Colonic mucosa (tissue), 4 donors: Measurements from ENCODE around the gene KRT79. TPM values are rescaled to one million over a fixed set of nuclear protein-coding genes. Genes with fewer than 3 reads are reported as not detected.
"Not testable (repeated sequence)": the region's sequence is repeated elsewhere in the genome, so short reads cannot be mapped to it uniquely, and the experiment has no call there.

Source experiments
- DNase-seq: peaks from one replicate; pipeline ENCODE4 v3.0.0-alpha.2; 2020
- H3K27ac ChIP-seq: fragments of 200-600 bp; one replicate; pipeline ENCODE4 v1.8.0; 2021
- H3K27me3 ChIP-seq: fragments of 200-600 bp; one replicate; pipeline ENCODE4 v1.8.0; 2021
- H3K36me3 ChIP-seq: fragments of 200-600 bp; one replicate; pipeline ENCODE4 v1.8.0; 2021
- H3K4me1 ChIP-seq: fragments of 200-600 bp; one replicate; pipeline ENCODE4 v1.8.0; 2021; ENCODE audit warnings: mild to moderate bottlenecking
- H3K4me3 ChIP-seq: fragments of 200-600 bp; one replicate; pipeline ENCODE4 v1.8.0; 2021
- H3K9ac ChIP-seq, 2 donors: one replicate each; pipeline ENCODE4 v1.7.0; 2013; ENCODE audit warnings: control low read depth in 2 of 2, low read depth in 2 of 2, low read length in 2 of 2
- H3K9me3 ChIP-seq: fragments of 200-600 bp; one replicate; pipeline ENCODE4 v1.8.0; 2021
- CTCF ChIP-seq: fragments of 200-600 bp; IDR thresholded peaks from one replicate; pipeline ENCODE4 v1.8.0; 2022; ENCODE audit warnings: antibody characterized with exemption, mild to moderate bottlenecking
- intact Hi-C: fragments of 100-400 bp; cut with DNase I; formaldehyde crosslinking; loops from one replicate; pipeline ENCODE4 v1.14.1; 2022
- total RNA-seq, 2 donors: library from RNA; stranded (reverse); fragmentation: NEBNext Ultra II Directional in 1 of 2; extraction: Animal tissue kit (Norgen Biotek cat#: 25700) in 1 of 2; gene quantifications; one replicate each; pipeline ENCODE4 v1.2.1, GENCODE V29; 2021
- donor health status: healthy.
- donor health status: DM: no; HTN: no; CAD: no.
- donor health status: DM: no; HTN: no; CAD: no.

KRT79 gene
- total RNA-seq, 2 donors from 2014 or later: not detected

GRCh38 chr12:52796839-52797528, 37.1 kb downstream of the KRT79 start:
- no peak overlapping the region for H3K4me3 ChIP-seq

GRCh38 chr12:52796429-52796794, 37.7 kb downstream of the KRT79 start:
- Histone ChIP-seq H3K4me1 (no peaks in the 10 kb centered on the region), H3K27me3 (no peaks in the 10 kb centered on the region), H3K36me3 (no peaks in the 10 kb centered on the region), H3K9ac (no peak overlapping the region), H3K4me3 (no peak overlapping the region), H3K27ac (no peak overlapping the region), H3K9me3 (no peaks in the 10 kb centered on the region)
- intact Hi-C loops: no loop called here
- TF ChIP-seq CTCF: no peak
- DNase-seq: no peak

More at GRCh38 chr12:52796839-52797528, 37.1 kb downstream of the KRT79 start:
- Histone ChIP-seq H3K27ac (no peak overlapping the region), H3K9me3 (no peaks in the 10 kb centered on the region), H3K36me3 (no peaks in the 10 kb centered on the region), H3K9ac (no peak overlapping the region), H3K4me1 (no peaks in the 10 kb centered on the region), H3K27me3 (no peaks in the 10 kb centered on the region)
- DNase-seq: no peak
- intact Hi-C loops: no loop called here
- TF ChIP-seq CTCF: no peak

GRCh38 chr12:52795694-52796428, 38.2 kb downstream of the KRT79 start, which contains the start of gene KRT3:
Gene KRT3, minus strand, starts transcription at chr12:52796117. Its CDS starts 75 bp downstream, at chr12:52796042.
- TF ChIP-seq CTCF: no peak
- no peaks in the 10 kb centered on the region for H3K27me3 ChIP-seq
- DNase-seq: no peak

GRCh38 chr12:52795332-52795674, 38.8 kb downstream of the KRT79 start:
- H3K36me3 ChIP-seq, H3K9me3 ChIP-seq, H3K27ac ChIP-seq, H3K9ac ChIP-seq, H3K4me3 ChIP-seq, H3K4me1 ChIP-seq, DNase-seq, intact Hi-C loops, H3K27me3 ChIP-seq: not testable (repeated sequence)

More at GRCh38 chr12:52795694-52796428, 38.2 kb downstream of the KRT79 start, which contains the start of gene KRT3:
- no peak within 1 kb of the TSS for H3K27ac ChIP-seq
- no peak within 1 kb of the TSS for H3K9ac ChIP-seq
- H3K36me3 ChIP-seq: no peaks in the 10 kb centered on the region
- H3K4me1 ChIP-seq: no peaks in the 10 kb centered on the region
- intact Hi-C loops: no loop called here
- H3K4me3 ChIP-seq: no peak within 1 kb of the TSS
- H3K9me3 ChIP-seq: no peaks in the 10 kb centered on the region

GRCh38 chr12:52794479-52795331, 39.4 kb downstream of the KRT79 start:
- DNase-seq: no peak
- intact Hi-C loops: no loop called here
- Histone ChIP-seq H3K27ac (no peak overlapping the region), H3K27me3 (no peaks in the 10 kb centered on the region), H3K4me3 (no peak overlapping the region), H3K36me3 (no peaks in the 10 kb centered on the region), H3K9ac (no peak overlapping the region), H3K4me1 (no peaks in the 10 kb centered on the region), H3K9me3 (no peaks in the 10 kb centered on the region)
- no peak for TF ChIP-seq CTCF
